ENCODE measurements around the gene AP4S1.

Gene AP4S1

DNA sequence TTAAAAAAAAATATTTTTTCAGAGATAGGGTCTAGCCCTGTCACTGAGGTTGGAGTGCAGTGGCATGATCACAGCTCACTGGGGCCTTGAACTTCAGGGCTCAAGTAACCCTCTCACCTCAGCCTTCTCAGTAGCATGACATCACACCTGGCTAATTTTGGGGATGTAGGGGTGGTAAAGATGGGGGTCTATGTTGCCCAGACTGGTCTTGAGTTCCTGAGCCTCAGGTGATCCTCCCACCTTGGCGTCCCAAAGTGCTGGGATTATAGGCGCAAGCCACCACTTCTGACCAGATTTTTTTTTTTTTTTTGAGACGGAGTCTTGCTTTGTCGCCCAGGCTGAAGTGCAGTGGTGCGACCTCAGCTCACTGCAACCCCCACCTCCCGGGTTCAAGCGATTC lies 101.2 kb downstream of the AP4S1 start:
- H3K36me3 ChIP-seq (ENCODE audit: control insufficient read depth in 2 of 2, insufficient read depth in 2 of 2, low read length in 2 of 2): peaks cover 41 to 46% of the 10 kb centered on the region in 2 donors

DNA sequence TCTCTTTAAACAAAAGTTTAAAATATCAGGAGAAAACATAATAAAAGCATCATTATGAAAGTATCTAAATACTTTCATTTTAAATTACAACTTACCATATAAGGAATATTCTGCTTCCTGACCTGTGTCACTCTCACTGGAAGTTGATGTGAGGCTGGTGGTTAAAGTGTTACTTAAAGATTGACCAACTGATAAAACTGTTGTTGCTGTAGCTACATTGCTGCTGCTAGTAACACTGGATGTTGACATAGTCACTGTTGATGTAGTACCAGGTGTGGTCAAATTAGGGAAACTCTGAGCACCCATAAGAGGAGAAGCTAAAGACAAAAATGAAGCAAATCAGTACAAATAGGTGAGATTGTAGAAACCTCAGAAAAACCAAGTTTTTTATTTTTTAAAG lies 102.2 kb downstream of the AP4S1 start:
- Histone ChIP-seq H3K9ac (ENCODE audit: low read depth in 1 of 2, low read length in 2 of 2) (no peak overlapping the region), H3K4me3 (ENCODE audit: low read length in 2 of 2) (no peak overlapping the region), H3K4me1 (ENCODE audit: control insufficient read depth in 2 of 2, insufficient read depth in 2 of 2, low read length in 2 of 2) (peaks cover 7 to 8% of the 10 kb centered on the region in 2 donors), H3K27me3 (ENCODE audit: control insufficient read depth in 2 of 2, insufficient read depth in 2 of 2, low read length in 2 of 2) (no peaks in the 10 kb centered on the region), H3K27ac (ENCODE audit: low read depth in 2 of 2, low read length in 2 of 2) (peak overlapping the region in 1 of 2 donors; percentile 45), H3K36me3 (ENCODE audit: control insufficient read depth in 2 of 2, insufficient read depth in 2 of 2, low read length in 2 of 2) (peaks cover 35 to 36% of the 10 kb centered on the region in 2 donors), H3K9me3 (ENCODE audit: control insufficient read depth in 2 of 2, low read length in 2 of 2) (no peaks in the 10 kb centered on the region)

More for the DNA sequence above, 101.2 kb downstream of the AP4S1 start:
- no peak overlapping the region for H3K4me3 ChIP-seq (ENCODE audit: low read length in 2 of 2)
- H3K4me1 ChIP-seq (ENCODE audit: control insufficient read depth in 2 of 2, insufficient read depth in 2 of 2, low read length in 2 of 2): peaks cover 7 to 8% of the 10 kb centered on the region in 2 donors
- H3K9me3 ChIP-seq (ENCODE audit: control insufficient read depth in 2 of 2, low read length in 2 of 2): no peaks in the 10 kb centered on the region
- no peak overlapping the region for H3K27ac ChIP-seq (ENCODE audit: low read depth in 2 of 2, low read length in 2 of 2)
- no peaks in the 10 kb centered on the region for H3K27me3 ChIP-seq (ENCODE audit: control insufficient read depth in 2 of 2, insufficient read depth in 2 of 2, low read length in 2 of 2)
- H3K9ac ChIP-seq (ENCODE audit: low read depth in 1 of 2, low read length in 2 of 2): no peak overlapping the region

DNA sequence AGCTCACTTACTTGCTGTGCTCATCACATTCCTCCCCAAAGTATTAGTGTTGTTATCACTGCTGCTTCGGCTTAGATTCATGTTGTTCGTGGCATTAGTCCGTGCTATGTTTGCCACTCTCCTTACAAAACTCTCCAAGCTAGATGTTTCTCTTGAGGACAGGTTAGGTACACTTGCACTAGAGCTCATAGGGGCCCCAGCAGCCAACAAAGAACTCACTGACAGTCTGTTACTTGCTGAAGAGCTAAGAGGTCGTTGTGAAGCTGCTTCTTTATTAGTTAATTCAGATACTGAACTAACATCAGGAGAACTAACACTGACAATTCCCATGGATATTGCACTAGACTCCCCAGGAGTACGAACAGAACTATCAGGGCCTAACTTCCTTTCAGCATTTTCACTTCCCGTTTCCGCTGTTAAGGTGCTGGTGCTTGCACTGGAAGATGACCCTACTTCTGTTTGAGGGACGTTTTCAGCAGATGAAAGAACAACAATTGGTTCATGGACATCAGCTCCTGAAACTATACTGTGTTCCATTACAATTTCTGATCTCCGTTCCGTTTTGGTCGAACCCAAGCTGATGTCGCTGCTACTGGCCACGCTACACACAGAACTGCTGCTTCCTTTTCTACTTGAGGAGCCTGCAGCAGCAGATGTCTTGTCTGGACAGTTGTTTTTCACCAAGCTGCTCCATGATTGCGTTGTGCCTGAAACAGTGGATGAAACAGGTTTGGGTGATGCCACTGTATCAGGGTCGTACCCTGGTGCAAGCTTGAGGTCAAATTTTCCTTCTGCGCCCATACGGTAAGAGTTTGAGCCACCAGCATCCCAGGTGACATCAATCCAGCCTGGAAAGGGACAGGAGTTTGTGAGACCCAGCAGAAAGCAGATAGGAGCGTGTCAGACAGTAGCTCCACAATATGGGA lies 103.4 kb downstream of the AP4S1 start:
- Histone ChIP-seq H3K9ac (ENCODE audit: low read depth in 1 of 2, low read length in 2 of 2) (no peak overlapping the region), H3K36me3 (ENCODE audit: control insufficient read depth in 2 of 2, insufficient read depth in 2 of 2, low read length in 2 of 2) (peaks cover 32 to 33% of the 10 kb centered on the region in 2 donors), H3K4me1 (ENCODE audit: control insufficient read depth in 2 of 2, insufficient read depth in 2 of 2, low read length in 2 of 2) (peaks cover 7 to 8% of the 10 kb centered on the region in 2 donors), H3K27ac (ENCODE audit: low read depth in 2 of 2, low read length in 2 of 2) (peak overlapping the region in 1 of 2 donors; percentile 45), H3K9me3 (ENCODE audit: control insufficient read depth in 2 of 2, low read length in 2 of 2) (no peaks in the 10 kb centered on the region), H3K27me3 (ENCODE audit: control insufficient read depth in 2 of 2, insufficient read depth in 2 of 2, low read length in 2 of 2) (no peaks in the 10 kb centered on the region), H3K4me3 (ENCODE audit: low read length in 2 of 2) (no peak overlapping the region)

DNA sequence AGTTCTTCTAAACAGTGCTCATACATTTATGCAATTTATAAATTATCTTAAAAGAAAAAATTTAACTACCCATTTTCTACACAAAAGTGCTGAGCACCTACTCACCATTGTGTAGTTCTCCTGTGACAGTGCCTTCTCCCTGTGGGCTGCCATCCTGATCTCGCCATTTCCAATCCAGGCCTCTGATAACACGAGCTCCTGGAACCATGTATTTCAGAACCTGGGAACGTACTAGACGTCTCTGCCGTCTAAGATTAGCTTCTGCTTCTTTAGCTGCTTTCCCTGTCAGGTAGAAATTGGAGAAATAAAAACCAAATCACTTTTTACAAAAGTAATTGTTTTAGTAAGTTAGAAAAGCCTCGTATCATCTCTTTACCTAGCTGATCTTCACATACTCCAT lies 107.7 kb downstream of the AP4S1 start:
- Histone ChIP-seq H3K9me3 (ENCODE audit: control insufficient read depth in 2 of 2, low read length in 2 of 2) (no peaks in the 10 kb centered on the region), H3K36me3 (ENCODE audit: control insufficient read depth in 2 of 2, insufficient read depth in 2 of 2, low read length in 2 of 2) (peaks cover 38 to 49% of the 10 kb centered on the region in 2 donors), H3K4me1 (ENCODE audit: control insufficient read depth in 2 of 2, insufficient read depth in 2 of 2, low read length in 2 of 2) (peaks cover 5 to 7% of the 10 kb centered on the region in 2 donors), H3K9ac (ENCODE audit: low read depth in 1 of 2, low read length in 2 of 2) (no peak overlapping the region), H3K27me3 (ENCODE audit: control insufficient read depth in 2 of 2, insufficient read depth in 2 of 2, low read length in 2 of 2) (no peaks in the 10 kb centered on the region), H3K27ac (ENCODE audit: low read depth in 2 of 2, low read length in 2 of 2) (no peak overlapping the region), H3K4me3 (ENCODE audit: low read length in 2 of 2) (no peak overlapping the region)

DNA sequence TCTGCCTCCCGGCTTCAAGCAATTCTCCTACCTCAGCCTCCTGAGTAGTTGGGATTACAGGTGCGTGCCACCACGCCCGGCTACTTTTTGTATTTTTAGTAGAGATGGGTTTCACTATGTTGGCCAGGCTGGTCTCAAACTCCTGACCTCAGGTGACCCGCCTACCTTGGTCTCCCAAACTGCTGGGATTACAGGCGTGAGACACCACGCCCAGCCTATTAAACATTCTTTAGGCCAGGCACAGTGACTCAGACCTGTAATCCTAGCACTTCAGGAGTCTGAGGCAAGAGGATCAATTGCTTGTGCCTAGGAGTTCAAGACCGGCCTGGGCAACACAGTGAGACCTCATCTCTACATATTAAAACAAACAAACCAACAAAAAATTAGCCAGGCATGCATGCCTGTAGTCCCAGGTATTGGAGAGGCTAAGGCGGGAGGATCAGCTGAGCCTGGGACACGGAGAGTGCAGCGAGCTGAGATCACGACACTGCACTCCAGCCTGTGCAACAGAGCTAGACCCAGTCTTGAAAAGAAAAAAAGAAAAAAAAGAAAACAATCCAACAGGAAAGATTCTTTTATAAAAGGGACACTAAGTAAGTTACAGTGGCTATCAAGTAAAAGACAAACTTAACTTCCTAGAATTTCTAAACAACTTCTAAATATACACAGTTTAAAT lies 111.9 kb downstream of the AP4S1 start:
- no peaks in the 10 kb centered on the region for H3K27me3 ChIP-seq (ENCODE audit: control insufficient read depth in 2 of 2, insufficient read depth in 2 of 2, low read length in 2 of 2)
- H3K27ac ChIP-seq (ENCODE audit: low read depth in 2 of 2, low read length in 2 of 2): no peak overlapping the region
- no peak overlapping the region for H3K4me3 ChIP-seq (ENCODE audit: low read length in 2 of 2)
- H3K36me3 ChIP-seq (ENCODE audit: control insufficient read depth in 2 of 2, insufficient read depth in 2 of 2, low read length in 2 of 2): peaks cover 52 to 53% of the 10 kb centered on the region in 2 donors
- H3K4me1 ChIP-seq (ENCODE audit: control insufficient read depth in 2 of 2, insufficient read depth in 2 of 2, low read length in 2 of 2): no peaks in the 10 kb centered on the region
- no peak overlapping the region for H3K9ac ChIP-seq (ENCODE audit: low read depth in 1 of 2, low read length in 2 of 2)
- H3K9me3 ChIP-seq (ENCODE audit: control insufficient read depth in 2 of 2, low read length in 2 of 2): no peaks in the 10 kb centered on the region

DNA sequence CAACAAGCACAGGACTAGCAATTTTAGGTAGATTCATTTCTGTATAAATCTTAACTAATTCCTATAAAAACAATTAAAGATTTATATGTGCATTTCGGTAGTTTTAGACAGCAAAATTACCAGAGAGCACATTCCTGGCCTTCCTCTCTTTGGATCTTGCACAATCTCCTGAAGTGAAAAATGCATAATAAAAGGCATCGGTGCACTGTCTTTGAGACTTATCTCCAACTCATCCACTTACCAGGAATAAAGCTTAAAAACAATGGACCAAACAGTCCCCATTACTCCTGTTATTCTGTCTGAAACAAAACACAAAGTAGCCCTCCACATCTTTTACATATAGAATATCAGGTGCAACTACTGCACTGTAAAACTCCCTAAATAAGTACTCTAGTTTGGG lies 112.9 kb downstream of the AP4S1 start:
- H3K27me3 ChIP-seq (ENCODE audit: control insufficient read depth in 2 of 2, insufficient read depth in 2 of 2, low read length in 2 of 2): no peaks in the 10 kb centered on the region
- no peaks in the 10 kb centered on the region for H3K9me3 ChIP-seq (ENCODE audit: control insufficient read depth in 2 of 2, low read length in 2 of 2)
- H3K9ac ChIP-seq (ENCODE audit: low read depth in 1 of 2, low read length in 2 of 2): no peak overlapping the region
- H3K4me3 ChIP-seq (ENCODE audit: low read length in 2 of 2): no peak overlapping the region
- no peaks in the 10 kb centered on the region for H3K4me1 ChIP-seq (ENCODE audit: control insufficient read depth in 2 of 2, insufficient read depth in 2 of 2, low read length in 2 of 2)
- H3K36me3 ChIP-seq (ENCODE audit: control insufficient read depth in 2 of 2, insufficient read depth in 2 of 2, low read length in 2 of 2): peaks cover 51 to 55% of the 10 kb centered on the region in 2 donors
- H3K27ac ChIP-seq (ENCODE audit: low read depth in 2 of 2, low read length in 2 of 2): no peak overlapping the region

DNA sequence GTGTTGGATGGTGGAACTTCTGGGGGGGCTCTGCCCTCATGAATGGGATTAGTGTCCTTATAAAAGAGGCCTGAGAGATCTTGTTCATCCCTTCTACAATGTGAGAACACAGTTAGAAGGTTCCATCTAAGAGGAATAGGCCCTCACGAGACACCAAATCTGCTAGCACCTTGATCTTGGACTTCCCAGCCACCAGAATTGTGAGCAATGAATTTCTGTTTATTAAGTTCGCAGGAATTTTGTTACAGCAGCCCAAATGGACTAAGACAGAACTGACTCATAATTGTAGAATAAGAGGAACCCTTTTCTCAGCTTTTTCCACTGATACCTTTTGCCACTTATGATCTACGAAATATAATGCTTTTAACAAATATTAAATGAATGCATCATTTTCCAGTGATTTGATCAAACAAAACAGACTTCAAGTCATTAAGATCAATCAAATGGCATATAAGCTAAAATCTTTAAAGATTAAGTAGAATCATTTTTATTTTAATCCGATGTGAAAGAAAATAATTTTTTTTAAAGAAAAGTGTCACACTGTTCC lies 113.9 kb downstream of the AP4S1 start:
- no peaks in the 10 kb centered on the region for H3K4me1 ChIP-seq (ENCODE audit: control insufficient read depth in 2 of 2, insufficient read depth in 2 of 2, low read length in 2 of 2)
- no peaks in the 10 kb centered on the region for H3K9me3 ChIP-seq (ENCODE audit: control insufficient read depth in 2 of 2, low read length in 2 of 2)
- H3K36me3 ChIP-seq (ENCODE audit: control insufficient read depth in 2 of 2, insufficient read depth in 2 of 2, low read length in 2 of 2): peaks cover 57 to 60% of the 10 kb centered on the region in 2 donors

DNA sequence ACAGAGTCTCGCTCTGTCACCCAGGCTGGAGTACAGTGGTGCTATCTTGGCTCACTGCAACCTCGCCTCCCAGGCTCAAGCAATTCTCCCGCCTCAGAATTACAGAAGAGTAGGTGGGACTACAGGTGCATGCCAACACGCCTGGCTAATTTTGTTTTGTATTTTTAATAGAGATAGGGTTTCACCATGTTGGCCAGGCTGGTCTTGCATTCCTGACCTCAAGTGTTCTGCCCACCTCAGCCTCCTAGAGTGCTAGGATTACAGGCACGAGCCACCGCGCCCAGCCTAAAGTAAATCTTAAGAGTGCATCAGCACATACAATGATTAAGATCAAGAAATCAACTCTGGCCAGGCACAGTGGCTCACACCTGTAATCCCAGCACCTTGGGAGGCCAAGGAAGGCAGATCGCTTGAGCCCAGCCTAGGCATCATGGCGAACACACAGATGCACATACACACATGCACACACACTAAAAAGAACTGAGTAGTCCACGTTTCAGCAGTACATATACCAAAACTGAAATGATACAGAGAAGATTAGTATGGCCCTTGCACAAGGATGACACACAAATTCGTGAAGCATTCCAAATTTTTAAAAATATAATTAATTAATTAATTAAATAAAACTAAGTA lies 117.1 kb downstream of the AP4S1 start:
- Histone ChIP-seq H3K4me3 (ENCODE audit: low read length in 2 of 2) (no peak overlapping the region), H3K27me3 (ENCODE audit: control insufficient read depth in 2 of 2, insufficient read depth in 2 of 2, low read length in 2 of 2) (no peaks in the 10 kb centered on the region), H3K27ac (ENCODE audit: low read depth in 2 of 2, low read length in 2 of 2) (no peak overlapping the region), H3K36me3 (ENCODE audit: control insufficient read depth in 2 of 2, insufficient read depth in 2 of 2, low read length in 2 of 2) (peaks cover 57 to 60% of the 10 kb centered on the region in 2 donors), H3K9ac (ENCODE audit: low read depth in 1 of 2, low read length in 2 of 2) (no peak overlapping the region), H3K4me1 (ENCODE audit: control insufficient read depth in 2 of 2, insufficient read depth in 2 of 2, low read length in 2 of 2) (no peaks in the 10 kb centered on the region), H3K9me3 (ENCODE audit: control insufficient read depth in 2 of 2, low read length in 2 of 2) (no peaks in the 10 kb centered on the region)

More for the DNA sequence above, 113.9 kb downstream of the AP4S1 start:
- Histone ChIP-seq H3K27ac (ENCODE audit: low read depth in 2 of 2, low read length in 2 of 2) (no peak overlapping the region), H3K4me3 (ENCODE audit: low read length in 2 of 2) (no peak overlapping the region), H3K27me3 (ENCODE audit: control insufficient read depth in 2 of 2, insufficient read depth in 2 of 2, low read length in 2 of 2) (no peaks in the 10 kb centered on the region), H3K9ac (ENCODE audit: low read depth in 1 of 2, low read length in 2 of 2) (no peak overlapping the region)
